Stomach (tissue), 9 donors: Measurements from ENCODE around the gene NINJ2. TPM values are rescaled to one million over a fixed set of nuclear protein-coding genes. Genes with fewer than 3 reads are reported as not detected.

Experiments
- DNase-seq, 2 donors: peaks; one replicate each; pipeline versions ENCODE4 v3.0.0 to v3.0.0-alpha.2; 2013 to 2019
- H3K27ac ChIP-seq, 5 donors: fragments of 200-600 bp in 4 of 5; sonication (generic) in 4 of 5; one replicate each; pipeline ENCODE4 v1.5.1; 2013 to 2019; ENCODE audit warnings: mild to moderate bottlenecking in 1 of 5, moderate library complexity in 1 of 5
- H3K27me3 ChIP-seq, 3 donors: fragments of 200-600 bp; sonication (generic); one replicate each; pipeline ENCODE4 v1.5.1; 2017 to 2019; ENCODE audit warnings: mixed run types in 1 of 3
- H3K36me3 ChIP-seq, 4 donors: fragments of 200-600 bp; sonication (generic); 1 replicate in 3 of 4; 2 replicates in 1 of 4; pipeline ENCODE4 v1.5.1; 2016 to 2019
- H3K4me1 ChIP-seq, 4 donors: fragments of 200-600 bp; sonication (generic); one replicate each; pipeline ENCODE4 v1.5.1; 2016 to 2019
- H3K4me3 ChIP-seq, 4 donors: fragments of 200-600 bp; sonication (generic) in 3 of 4; one replicate each; pipeline ENCODE4 v1.5.1; 2016 to 2019; ENCODE audit warnings: mild to moderate bottlenecking in 1 of 4
- H3K9me3 ChIP-seq, 4 donors: fragments of 200-600 bp; sonication (generic); one replicate each; pipeline ENCODE4 v1.5.1; 2016 to 2019
- CTCF ChIP-seq, 7 experiments: fragments of 450-650 bp in 4 of 7; fragments of 200-600 bp in 3 of 7; sonication (generic) in 3 of 7; IDR thresholded peaks; one replicate each; pipeline ENCODE4 v1.5.1; 2016 to 2019; ENCODE audit warnings: antibody characterized with exemption in 7 of 7, control low read depth in 2 of 7, mild to moderate bottlenecking in 1 of 7
- EP300 ChIP-seq: sonication (generic); formaldehyde crosslinking; IDR thresholded peaks from one replicate; pipeline ENCODE4 v1.6.1; 2017; ENCODE audit warnings: antibody characterized with exemption
- POLR2A ChIP-seq, 4 donors: fragments of 450-650 bp; IDR thresholded peaks; one replicate each; pipeline ENCODE4 v1.6.1; 2016; ENCODE audit warnings: antibody characterized with exemption in 4 of 4, control low read depth in 2 of 4, mild to moderate bottlenecking in 1 of 4, moderate library complexity in 1 of 4
- POLR2AphosphoS5 ChIP-seq, 3 donors: sonication (generic); formaldehyde crosslinking; IDR thresholded peaks; one replicate each; pipeline ENCODE4 v1.6.1; 2016; ENCODE audit warnings: antibody characterized with exemption in 3 of 3
- WGBS, 5 donors: extraction: QIAGEN DNeasy Blood & Tissue Kit in 3 of 5; methylation state at CpG; one replicate each; pipeline versions ENCODE4 v1.1.5 to v1.1.7; 2013 to 2018; 5-methylcytosine and 5-hydroxymethylcytosine counted together
- intact Hi-C: fragments of 100-400 bp; cut with DNase I; formaldehyde crosslinking; loops from one replicate; pipeline ENCODE4 v1.15.1; 2023; ENCODE audit warnings: low total_unique reads
- polyA plus RNA-seq, 3 donors: library from polyadenylated mRNA; stranded (reverse); fragments of 200-250 nt; gene quantifications; one replicate each; pipeline ENCODE4 v1.2.3, GENCODE V29; 2013
- total RNA-seq, 5 donors: library from RNA; depleted of rRNA; stranded (reverse); fragments of >200 nt; gene quantifications; one replicate each; pipeline versions ENCODE4 v1.1.0 to v1.2.3, GENCODE V29; 2014 to 2016
- donor health status: healthy with polysubstance abuse.
- donor health status: Bipolar disorder and iron deficiency.
- donor health status: healthy.

Gene NINJ2
- total and polyA plus RNA-seq, 8 donors = 2.0 to 26.2 (median 5.0) TPM; not detected in 3

- H3K4me1 ChIP-seq = peaks cover 15 to 41% (median 22%) of the 10 kb centered on the region in 4 donors
- H3K27ac ChIP-seq = no peak overlapping the region
- intact Hi-C loops = no loop called here
- 84 to 91% (median 89%) methylated on average over 13 of the region's 13 CpGs for WGBS, 5 donors
- H3K9me3 ChIP-seq = no peaks in the 10 kb centered on the region
- TF ChIP-seq CTCF (IDR thresholded peaks at IDR 0.05) (no peak), EP300 (no peak), POLR2A (IDR thresholded peaks at IDR 0.05) (no peak), POLR2AphosphoS5 (IDR thresholded peaks at IDR 0.05) (no peak)
- H3K27me3 ChIP-seq = no peaks in the 10 kb centered on the region
- no peaks in the 10 kb centered on the region for H3K36me3 ChIP-seq
- DNase-seq = no peak
- H3K4me3 ChIP-seq = no peak overlapping the region
These were observed 35.1 kb downstream of the NINJ2 start for GRCh38 chr12:627863-628741.

GRCh38 chr12:627285-627684, 36.0 kb downstream of the NINJ2 start:
- Histone ChIP-seq H3K36me3 (no peaks in the 10 kb centered on the region), H3K4me3 (no peak overlapping the region), H3K27me3 (no peaks in the 10 kb centered on the region), H3K27ac (no peak overlapping the region), H3K4me1 (peaks cover 9 to 33% (median 16%) of the 10 kb centered on the region in 4 donors), H3K9me3 (no peaks in the 10 kb centered on the region)
- intact Hi-C loops = no loop called here
- DNase-seq = no peak
- TF ChIP-seq EP300 = no peak
- no peak for TF ChIP-seq POLR2A (IDR thresholded peaks at IDR 0.05)
- TF ChIP-seq CTCF (IDR thresholded peaks at IDR 0.05) = no peak
- TF ChIP-seq POLR2AphosphoS5 (IDR thresholded peaks at IDR 0.05) = no peak
- 87 to 98% (median 94%) methylated on average over 4 of the region's 4 CpGs for WGBS, 5 donors

GRCh38 chr12:625998-626397, 37.2 kb downstream of the NINJ2 start:
- intact Hi-C loops = no loop called here
- H3K9me3 ChIP-seq = no peaks in the 10 kb centered on the region
- no peaks in the 10 kb centered on the region for H3K27me3 ChIP-seq
- no peaks in the 10 kb centered on the region for H3K36me3 ChIP-seq
- TF ChIP-seq CTCF (IDR thresholded peaks at IDR 0.05) (no peak), POLR2AphosphoS5 (IDR thresholded peaks at IDR 0.05) (no peak), POLR2A (IDR thresholded peaks at IDR 0.05) (no peak), EP300 (no peak)
- H3K4me3 ChIP-seq = no peak overlapping the region
- H3K27ac ChIP-seq = no peak overlapping the region
- H3K4me1 ChIP-seq = peaks cover 0 to 20% (median 4%) of the 10 kb centered on the region in 4 donors
- WGBS, 5 donors = 93 to 100% (median 97%) methylated on average over 3 of the region's 3 CpGs
- no peak for DNase-seq

DNA sequence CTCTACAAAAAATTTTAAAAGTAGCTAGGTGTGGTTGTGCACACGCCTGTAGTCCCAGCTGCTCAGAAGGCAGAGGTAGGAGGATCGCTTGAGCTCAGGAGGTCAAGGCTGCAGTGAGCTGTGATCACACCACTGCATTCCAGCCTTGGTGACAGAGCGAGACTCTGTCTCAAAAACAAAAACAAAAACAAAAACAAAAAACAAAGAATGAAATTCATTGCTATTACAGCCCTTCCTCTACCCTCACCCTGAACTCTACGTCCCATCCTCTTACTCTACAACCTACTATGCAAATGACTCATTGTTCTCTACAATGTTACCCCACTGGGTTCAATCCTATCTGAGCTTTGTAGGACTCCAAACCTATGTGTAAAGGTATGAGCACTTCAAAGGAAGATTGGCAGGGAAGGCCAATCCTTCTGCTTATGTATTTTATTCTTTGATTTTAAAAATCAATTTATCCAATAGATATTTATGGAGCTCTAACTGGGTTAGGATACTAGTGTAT, 39.3 kb downstream of the NINJ2 start:
- H3K9me3 ChIP-seq = no peaks in the 10 kb centered on the region
- H3K36me3 ChIP-seq = no peaks in the 10 kb centered on the region
- no peak overlapping the region for H3K4me3 ChIP-seq
- no peak for DNase-seq
- no peaks in the 10 kb centered on the region for H3K27me3 ChIP-seq
- 93 to 98% (median 95%) methylated on average over 4 of the region's 4 CpGs for WGBS, 5 donors
- H3K27ac ChIP-seq = no peak overlapping the region
- intact Hi-C loops = no loop called here
- peaks cover 0 to 14% (median 0%) of the 10 kb centered on the region in 4 donors for H3K4me1 ChIP-seq
- TF ChIP-seq POLR2A (IDR thresholded peaks at IDR 0.05) (no peak), EP300 (no peak), POLR2AphosphoS5 (IDR thresholded peaks at IDR 0.05) (no peak), CTCF (IDR thresholded peaks at IDR 0.05) (no peak)
